NCI-H2196 (cell line): ENCODE data around the gene SLC2A6.

Source experiments
- DNase-seq: peaks from one replicate; lab custom pipeline; 2025; ENCODE audit not compliant: unreplicated experiment; lab: John Stamatoyannopoulos, UW

The SLC2A6 gene

DNA sequence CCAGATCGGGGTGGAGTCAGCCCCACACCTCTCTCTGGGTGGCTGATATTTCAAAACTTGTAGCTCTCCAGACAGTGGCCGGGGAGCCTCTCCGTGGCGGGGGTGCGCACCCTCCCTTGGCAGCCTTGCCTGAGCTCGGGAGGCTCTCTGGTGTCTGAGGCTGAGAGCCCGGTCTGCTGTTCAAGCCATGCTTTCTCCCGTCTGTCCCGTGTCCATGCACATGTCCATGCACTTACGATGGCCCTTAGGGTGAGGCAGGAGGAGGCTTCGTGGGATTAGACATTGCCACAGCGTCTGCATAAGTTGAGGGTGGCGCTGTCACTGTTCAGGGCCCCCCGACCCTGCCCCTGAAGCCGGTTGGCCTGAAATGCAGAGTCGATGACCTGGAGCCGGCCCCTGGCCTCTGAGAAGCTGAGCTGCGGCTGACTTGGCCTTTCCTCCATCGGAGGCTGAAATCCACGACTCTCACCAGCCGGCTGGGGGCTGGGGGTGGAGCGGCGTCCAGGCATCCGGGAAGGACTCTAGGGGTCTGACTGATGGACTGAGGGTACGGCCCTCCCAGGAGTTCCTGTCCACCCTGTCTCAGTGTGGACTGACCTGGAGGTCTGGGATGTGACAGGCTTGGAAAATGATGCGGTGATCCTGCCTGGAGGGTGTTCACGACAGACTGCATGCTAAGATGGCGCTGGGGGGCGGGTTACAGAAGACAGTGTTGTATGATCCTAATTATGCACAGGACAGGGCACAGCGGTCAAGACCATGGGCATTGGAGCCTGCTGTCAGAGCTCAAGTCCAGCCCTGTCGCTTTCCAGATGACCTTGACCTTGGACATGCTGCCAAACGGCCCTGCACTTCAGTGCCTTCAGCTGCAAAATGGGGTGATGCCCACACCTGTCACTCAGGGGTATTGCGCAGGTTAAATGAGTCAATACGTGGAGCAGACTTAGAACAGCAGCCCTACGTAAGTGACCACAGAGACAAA is 18.3 kb upstream of the SLC2A6 start:
- no peak for DNase-seq

DNA sequence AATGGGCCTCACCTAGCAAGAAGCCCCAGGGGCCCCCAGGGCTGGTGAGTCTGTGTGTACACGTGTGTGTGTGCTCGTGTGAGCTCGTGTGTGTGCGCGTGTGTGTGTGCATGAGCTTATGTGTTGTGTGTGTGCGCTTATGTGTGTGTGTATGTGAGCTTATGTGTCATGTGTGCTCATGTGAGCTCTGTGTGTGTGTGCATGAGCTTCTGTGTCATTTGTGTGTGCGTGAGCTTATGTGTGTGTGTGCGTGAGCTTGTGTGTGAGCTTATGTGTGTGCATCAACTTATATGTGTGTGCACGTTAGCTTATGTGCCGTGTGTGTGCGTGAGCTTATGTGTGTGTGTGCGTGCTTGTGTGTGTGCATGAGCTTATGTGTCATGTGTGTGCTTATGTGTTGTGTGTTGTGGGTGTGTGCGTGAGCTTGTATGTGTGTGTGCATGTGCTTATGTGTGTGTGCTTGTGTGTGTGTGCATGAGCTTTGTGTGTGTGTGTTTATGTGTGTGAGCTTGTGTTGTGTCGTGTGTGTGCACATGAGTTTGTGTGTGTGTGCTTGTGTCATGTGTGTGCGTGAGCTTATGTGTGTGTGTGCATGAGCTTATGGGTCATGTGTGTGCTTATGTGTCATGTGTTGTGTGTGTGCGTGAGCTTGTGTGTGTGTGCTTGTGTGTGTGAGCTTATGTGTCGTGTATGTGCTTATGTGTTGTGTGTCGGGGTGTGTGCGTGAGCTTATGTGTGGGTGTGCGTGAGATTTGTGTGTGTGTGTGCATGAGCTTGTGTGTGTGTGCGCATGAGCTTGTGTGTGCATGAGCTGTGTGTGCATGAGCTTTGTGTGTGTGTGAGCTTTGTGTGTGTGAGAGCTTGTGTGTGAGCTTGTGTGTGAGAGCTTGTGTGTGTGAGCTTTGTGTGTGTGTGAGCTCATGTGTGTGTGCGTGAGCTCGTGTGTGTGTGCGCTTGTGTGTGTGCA is 16.7 kb upstream of the SLC2A6 start:
- DNase-seq = no peak

DNA sequence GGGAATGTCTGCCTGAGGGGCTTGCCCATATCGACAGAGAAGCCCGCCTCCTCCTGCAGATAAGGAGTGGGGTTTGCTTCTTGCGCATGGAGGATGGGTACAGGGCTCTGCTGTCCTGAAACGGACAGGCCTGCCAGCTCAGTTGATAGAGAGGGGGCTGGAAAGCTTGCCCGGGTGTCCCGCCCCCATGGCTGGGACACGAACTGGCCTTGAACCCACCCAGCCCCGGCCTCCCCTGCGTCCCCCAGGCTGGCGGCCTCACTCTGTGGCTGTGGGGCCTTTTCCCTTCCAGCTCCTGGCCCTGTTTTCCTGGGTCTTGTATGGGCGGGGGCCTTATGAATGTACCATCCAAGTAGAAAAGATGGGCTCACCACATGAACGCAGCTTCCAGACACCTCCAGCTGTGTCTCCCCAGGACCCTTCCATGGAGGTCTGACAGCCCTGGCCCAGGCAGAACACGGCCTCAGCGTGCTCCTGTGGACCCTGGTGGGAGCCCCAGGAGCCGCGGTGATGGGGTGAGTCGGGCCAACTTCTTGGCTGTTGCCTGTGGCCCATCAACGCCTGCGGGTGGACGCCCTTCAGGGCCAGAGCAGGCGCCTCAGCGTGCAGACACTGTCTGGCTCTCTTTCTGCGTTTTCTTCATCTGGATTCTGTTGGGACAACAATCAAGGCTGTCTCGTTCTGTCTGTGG is 15.9 kb upstream of the SLC2A6 start:
- no peak for DNase-seq

DNA sequence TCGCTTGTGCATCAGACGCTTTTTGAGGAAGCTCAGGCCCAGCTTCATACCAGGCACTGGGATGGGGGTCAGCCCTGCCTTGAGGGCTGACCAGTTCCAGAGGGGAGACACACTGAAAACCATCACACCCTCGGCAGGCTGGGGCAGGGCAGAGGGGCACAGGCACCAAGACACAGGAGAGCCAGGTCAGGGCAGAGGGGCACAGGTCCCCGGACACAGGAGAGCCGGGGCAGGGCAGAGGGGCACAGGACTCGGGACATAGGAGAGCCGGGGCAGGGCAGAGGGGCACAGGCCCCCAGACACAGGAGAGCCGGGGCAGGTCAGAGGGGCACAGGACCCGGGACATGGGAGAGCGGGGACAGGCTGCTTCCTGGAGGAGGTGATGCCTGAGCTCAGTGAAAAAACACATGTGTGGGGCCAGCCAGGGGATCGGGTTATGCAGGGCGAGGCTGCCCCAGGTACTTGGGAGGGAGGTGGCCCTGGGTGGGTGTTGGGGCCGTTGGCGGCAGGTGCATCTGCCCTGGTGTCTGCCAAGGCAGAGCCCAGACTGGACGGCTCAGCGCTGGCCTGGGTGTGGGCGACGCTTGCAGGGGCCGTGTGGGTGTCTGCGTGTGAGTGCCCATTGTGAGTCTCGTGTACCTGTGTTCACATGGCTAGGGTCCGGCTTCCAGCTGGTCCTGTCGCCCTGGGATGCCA is 15.1 kb upstream of the SLC2A6 start:
- DNase-seq = no peak

DNA sequence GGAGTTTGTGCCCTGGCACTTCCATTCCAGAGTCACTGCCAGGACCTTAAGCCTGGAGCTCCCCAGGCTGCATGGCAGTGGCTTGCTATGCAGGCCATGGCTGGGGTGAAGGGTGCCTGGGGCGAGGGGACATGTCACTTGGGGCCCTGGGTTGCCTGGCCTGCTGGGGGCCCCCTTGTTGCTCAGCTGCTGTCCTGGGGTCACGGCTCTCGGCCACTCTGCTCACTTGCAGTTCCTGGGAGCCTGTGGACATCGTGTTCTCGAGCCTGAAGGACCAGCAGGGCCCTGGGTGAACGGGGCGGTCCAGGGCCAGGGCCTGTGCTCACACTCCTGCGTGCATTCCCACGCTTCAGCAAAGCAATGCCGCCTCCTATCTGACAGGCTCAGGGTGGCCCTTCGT is 14.5 kb upstream of the SLC2A6 start:
- no peak for DNase-seq

DNA sequence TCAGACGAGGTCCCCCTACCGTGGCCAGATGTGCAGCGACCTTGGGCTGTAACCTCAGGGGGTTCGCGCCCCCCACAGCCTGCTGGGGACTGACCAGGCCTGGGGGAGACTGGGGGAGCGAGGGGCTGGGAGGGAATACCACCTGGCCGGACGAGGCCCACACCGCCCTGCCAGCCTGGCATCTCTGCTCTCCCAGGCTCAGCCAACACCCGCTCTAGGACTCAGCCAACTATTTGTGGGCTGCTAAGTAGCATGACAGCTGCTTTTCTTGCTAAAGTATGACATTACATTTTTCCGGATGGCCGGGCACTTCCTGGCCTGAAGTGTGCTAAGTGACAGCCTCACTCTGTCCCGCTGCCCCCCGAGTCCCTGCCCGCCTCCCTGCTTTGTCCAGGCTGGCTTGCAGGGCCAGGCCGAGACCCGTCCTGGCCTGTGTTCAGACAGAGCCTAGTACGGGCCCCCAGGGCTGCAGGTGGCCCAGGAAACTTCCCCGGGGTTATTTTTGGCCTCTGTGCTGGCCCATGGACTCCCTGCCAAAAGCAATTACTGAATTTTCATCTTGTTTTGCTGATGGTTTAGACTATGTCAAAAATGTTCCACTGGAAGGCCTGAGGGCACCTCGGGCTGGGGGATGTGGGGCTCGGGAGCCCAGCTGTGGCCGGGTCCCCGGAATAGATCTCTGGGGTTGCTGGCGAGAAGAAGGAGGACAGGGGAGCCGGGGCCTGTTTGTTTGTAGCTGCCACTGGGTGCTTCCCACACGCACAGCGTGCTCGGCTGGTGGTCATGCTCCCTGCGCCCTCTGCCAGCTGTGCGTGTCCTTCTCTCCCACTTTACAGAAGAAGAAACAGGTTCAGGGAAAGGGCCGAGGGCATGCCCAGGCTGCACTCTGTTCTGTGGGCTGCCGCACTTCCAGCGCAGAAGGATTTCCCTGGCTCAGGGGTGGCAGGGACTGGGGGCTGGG is 13.4 kb upstream of the SLC2A6 start:
- no peak for DNase-seq

DNA sequence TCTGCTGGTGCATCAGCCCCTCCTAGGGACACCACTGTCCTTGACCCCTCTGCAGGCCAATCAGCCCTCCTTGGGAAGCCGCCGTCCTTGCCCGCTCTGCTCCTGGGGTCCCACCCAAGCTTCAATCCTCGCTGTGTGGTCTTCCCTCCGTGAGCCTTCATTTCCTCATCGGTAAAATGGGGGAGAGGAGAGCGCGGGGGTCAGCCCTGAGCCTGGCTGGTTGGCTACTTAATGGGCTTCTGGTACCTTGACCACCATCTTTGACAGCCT is 12.7 kb upstream of the SLC2A6 start:
- DNase-seq = no peak

DNA sequence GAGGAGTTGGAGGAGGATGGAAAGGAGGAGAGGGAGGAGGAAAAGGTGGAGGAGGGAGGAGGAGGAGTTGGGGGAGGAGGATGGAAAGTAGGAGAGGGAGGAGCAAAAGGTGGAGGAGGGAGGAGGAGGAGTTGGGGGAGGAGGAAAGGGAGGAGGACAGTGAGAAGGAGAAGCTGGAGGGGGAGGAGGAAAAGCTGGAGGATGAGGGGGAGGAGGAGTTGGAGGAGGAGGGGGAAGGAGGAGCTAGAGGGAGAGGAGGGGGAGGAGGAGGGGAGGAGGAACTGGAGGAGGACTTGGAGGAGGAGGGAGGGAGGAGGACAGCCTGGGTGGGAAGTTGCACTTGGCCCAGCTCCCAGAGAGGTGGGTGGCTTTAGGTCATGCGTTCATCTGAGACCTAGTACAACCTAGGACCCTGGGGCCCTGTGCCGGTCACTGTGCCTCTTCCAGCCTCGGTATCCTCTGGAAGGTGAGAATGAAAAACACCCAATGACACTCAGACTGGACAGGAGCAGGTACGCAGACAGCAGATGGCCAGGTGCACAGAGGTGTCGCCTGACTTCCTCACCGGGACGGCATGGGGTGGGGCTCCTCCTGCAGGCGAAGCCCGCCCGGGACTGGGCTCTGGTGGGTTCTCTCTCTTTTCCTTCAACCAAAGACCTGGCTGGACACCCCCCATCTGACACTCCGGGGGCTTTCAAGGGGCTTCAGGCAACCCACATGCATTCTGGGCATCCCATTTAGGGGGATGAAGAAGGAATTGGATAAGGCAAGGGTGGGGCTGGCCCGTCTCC is 12.2 kb upstream of the SLC2A6 start:
- DNase-seq = no peak

DNA sequence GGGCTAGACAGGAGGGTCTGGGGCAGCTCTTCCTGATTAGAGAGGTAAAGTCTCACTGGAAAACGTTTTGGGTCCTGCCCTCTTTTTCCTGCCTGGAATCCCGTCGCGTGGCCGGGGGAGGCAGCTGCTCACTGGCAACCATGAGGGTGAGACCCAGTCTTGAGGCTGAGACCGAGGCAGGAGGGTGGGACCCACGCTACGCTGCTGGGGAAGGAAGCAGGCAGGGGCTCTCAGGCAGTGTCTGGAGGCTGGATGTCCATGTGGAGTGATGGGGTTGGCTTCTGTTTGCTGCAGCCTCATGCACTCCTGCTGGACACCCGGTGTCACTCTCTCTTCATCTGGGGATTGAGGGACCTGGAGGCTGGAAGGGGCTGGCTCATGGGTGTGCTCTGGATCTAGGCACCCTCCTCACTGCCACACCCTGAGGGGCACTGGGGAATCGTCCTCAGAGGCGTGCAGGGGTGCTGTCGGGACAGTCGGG is 11.3 kb upstream of the SLC2A6 start:
- no peak for DNase-seq

DNA sequence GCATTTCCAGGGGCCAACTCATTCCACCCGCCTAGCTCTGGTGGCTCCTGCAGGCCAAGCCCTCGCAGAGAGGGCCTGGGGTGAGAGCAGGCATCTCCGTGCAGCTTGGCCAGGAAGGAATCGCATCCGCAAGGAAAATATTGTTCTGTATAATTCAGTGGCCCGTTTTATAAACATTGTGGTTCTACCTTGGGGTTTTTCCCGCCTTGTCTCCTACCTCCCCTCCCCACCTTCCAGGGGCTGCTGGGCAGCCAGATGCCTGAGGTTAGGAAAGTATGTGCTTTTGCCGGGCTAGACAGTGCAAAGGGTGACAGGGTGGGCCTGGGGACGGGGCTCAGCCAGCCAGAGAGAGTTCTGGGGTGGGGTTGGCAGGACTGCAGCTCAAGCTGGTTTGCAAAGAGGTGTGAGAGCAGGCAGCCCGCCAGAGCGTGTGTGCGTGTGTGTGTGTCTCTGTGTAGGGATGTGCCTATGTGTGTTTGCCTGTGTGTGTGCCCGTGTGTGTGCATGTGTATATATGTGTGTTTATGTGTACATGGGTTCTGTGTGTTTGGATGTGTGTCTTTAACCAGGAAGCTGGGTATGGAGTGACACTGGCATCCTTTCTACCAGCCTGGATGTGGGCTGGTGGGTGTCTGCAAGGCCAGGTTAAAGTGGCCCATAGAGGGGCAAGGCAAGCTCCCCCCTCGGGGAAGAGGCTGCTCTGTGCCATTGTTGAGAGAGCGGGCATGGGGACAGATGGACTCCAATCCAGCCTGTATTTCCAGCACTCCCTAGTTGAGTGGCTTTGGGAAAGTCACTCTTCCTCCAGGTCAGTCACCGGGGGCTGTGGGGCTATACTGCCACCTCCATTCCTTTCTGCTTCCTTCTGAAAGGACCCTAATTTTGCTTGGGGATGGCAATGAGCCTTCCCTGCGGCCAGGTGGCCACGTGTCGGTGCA is 10.6 kb upstream of the SLC2A6 start:
- no peak for DNase-seq

DNA sequence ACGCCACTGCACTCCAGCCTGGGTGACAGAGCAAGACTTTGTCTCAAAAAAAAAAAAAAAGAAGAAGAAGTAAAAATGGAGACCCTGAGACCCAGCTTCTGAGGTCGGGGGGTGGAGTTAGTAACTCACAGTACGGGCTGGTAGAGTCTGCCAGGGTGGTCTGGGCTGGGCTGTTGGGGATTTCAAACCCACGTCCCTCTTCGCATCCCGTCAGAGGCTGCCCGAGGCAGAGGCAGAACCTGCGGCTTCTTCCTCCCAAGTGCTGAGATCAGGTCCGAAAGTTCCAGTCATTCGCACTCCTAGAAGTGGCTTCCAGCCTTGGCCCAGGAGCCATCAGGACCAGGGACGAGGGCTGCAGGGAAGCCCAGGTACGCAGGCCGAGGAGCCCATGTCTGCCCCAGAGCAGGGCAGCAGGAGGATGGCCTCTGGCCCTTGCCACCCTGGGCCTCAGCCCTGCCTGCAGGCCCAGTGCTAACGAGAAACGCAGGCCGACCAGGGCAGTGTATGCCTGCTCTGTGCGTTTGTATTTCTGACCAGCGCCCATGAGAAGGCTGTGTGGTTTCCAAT is 9.9 kb upstream of the SLC2A6 start:
- DNase-seq = no peak

DNA sequence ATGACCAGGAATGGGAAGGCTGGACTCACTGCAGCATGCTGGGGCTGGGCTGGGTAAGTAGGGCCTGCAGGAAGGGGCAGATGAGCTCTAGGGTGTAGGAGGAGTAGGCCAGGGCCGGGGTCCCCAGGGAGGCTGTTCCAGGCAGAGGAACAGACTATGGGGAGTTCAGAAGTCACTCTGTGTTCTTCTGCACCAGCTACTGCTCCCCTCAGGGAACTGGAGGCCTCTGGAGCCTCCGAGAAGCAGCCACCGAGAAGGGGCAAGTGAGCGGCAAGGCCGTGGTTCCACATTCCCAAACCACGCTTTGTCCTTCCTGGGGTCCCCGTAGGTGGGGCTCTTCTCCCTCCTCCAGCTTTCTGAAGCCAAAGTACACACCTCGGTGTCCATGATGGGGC is 8.4 kb upstream of the SLC2A6 start:
- DNase-seq = no peak

DNA sequence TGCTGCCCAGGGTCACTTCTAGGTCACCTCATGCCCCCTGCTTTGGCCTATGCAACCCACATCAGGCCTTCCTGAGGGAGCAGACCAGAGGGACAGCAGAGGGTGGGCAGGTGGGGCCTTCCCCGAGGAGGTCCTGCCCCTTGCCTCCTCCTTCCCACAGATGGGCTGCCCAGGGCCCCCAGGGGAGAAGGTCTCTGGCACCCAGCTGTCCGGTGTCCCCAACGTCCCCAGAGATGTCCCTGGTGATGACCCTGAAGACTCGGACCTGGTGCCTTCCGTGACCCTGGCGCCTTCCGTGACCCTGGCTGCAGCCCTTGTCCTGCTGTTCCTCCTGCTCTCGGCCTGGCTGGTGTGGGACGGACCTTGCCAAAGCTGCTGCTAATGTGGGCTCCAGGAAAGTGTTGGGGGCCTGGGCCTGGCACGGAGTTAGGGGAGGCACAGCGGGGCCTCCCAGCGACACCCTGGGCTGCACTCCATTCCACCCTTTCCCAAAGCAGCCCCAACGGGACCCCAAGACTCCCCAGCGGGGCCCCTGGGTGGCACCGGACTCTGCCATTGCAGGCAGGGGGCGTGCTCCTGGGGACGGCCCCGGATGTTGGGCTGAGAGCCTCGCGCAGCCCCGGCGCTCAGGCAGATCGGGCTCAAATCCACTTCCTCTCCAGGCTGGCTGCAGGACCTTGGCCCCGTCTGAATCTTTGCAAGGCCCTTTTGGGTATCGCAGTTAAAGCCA is 6.8 kb upstream of the SLC2A6 start:
- DNase-seq = no peak

DNA sequence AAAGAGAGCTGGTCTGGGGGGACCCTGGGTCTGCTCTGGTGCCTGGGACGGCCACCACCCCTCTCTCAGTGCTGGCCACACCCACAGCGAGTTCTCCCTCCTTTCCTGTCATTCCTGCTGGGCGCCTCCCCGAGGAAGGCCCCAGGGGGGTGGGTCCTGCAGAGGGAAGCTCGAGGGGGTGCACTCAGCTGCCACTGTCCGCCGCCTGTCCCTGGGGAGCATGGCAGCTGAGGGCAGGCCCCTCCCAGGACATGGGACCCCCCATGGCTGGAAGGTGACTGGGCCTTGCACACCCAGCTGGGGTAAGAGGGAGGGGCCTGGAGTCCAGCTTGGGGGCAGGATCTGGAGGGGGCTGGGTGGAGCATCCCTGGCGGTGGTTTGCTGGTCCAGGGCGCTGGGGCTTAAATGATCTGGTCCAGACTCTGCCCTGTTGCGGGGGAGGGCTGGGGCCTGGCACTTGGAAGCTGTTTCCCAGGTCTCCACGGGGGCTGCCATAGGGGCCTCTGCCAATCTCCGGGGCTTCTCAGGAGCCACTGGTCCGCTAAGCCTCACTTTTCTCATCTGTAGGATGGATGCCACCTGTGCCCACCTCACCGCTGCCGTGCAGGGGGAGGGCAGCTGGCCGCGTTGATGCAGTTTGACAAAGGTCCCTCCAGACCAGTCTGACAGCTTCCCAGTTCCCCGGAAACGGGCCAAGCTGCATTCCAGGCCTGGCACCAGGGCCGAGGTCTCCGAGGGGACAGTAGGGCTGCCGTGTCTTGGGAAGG is 6.0 kb upstream of the SLC2A6 start:
- no peak for DNase-seq

DNA sequence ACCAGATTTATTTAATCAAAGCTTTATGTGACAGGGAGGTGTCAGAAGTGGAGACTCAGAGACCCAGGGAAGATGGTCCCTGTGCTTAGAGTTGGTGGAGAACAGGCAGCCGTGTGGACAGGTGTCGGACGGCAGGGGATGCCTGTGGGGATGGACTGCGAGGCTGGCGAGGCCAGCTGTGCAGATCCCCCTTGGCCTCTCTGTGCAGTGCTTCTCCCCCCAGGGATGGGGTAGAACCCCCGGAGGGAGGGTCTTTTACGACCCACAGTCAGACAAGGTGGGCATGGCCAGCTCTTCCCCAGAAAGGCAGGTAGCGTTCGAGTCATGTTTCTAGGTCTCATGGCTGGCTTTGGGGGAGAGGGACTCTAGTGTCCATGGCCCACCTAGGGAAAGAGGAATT is 4.7 kb upstream of the SLC2A6 start:
- no peak for DNase-seq
